Measurements from ENCODE around the gene DAPK2.
"Not testable (repeated sequence)": the region's sequence is repeated elsewhere in the genome, so short reads cannot be mapped to it uniquely, and the experiment has no call there.

The DAPK2 gene

GRCh38 chr15:63912061-63912615 is 134.1 kb downstream of the DAPK2 start:
- no peak for ATAC-seq

DNA sequence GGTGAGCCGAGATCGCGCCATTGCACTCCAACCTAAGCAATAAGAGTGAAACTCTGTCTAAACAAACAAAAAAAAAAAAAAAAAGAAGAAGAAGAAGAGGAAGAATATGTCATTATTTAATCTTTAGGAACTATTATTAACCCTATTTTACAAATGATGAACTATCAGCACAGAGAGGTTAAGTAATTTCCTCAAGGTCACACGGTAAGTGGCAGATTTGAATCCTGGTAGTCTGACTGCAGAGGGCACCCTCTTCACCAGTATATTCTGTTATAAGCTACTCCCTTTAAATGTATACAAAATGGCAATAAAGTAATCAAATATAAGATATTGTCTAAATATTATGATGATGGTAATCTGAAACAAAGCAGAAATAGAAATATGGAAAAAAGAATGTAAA is 135.1 kb downstream of the DAPK2 start:
- no peak for ATAC-seq

DNA sequence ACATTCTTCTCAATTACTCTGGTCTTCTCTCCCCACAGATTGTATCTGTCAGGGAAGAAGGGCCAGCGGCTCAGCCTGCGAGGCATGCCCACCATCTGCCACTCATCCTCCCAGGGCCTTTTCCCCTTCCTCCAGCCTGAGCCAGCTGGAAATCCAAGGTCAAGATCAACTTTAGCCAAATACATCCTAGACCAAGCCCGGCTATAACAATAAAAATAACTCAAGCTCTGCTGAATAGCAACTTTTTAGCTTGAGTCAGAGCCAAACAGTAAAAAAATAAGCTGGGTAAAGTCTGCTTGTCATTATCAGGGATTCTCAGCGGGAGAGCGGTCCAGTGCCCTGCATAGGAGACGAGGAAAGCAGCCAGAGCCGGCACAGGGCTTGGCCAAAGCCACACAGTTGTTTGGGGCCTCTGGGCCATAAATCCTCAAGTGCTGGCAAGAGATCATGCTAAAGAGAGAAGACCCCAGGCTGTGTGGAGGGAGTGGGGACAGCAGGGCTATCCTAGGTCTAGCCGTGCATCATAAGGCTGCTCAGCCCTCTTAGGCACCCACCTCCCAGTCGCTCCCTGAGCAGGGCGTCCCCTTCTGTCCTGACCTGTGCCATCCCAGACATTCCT is 136.4 kb downstream of the DAPK2 start:
- no peak for ATAC-seq

- ATAC-seq = no peak
These were observed 137.3 kb downstream of the DAPK2 start for GRCh38 chr15:63908991-63909390.

GRCh38 chr15:63908281-63908680 is 138.0 kb downstream of the DAPK2 start:
- ATAC-seq = no peak

DNA sequence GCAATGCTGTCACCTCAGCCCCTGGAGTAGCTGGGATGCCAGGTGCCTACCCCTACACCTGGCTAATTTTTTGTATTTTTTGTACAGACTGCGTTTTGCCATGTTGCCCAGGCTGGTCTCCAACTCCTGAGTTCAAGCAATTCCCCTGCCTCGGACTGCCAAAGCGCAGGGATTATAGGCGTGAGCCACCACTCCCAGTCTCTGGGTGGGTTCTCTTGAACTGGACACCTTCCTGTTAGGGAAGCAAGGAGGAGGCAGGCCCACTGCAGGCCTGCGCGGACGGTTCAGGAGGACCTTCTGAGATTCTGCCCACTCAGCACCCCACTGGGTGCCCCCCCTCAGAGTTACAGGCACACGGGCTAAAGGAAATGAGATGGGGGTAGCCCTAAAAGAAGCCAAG is 138.8 kb downstream of the DAPK2 start:
- no peak for ATAC-seq

- ATAC-seq = no peak
These were observed 140.1 kb downstream of the DAPK2 start for GRCh38 chr15:63906266-63906584.

DNA sequence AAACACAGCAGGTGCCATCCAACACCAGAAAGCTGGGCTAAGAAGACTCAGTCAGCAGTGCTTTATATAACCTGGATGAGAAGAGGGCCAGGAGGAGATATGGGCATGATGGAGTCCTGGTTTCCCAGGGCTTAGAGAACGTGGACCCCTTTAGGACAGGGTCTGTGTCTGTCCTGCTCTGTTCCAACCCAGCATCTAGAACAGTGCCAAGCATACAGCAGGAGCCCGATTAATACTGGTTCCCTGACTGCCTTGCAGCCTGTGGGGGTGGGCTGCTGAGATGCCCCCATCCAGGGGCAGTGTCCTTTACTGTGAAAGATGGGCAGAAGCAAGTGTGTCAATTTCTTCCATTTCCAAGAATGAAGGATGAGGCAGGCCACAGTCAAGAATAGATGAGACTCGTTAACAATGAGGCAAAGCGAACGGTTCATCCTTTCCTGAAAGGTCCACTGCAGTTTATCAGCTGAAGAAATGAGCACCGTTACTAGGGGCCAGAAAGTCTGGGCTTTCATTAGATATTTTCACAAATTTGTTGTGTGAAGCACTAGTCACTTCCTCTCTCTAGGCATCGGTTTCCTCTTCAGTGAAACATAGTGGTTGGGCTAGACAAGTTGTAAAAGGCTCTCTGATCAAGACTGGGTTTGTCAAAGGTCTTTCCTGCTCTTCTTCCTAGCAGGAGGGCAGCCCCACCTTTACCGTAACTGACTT is 140.6 kb downstream of the DAPK2 start:
- no peak for ATAC-seq

DNA sequence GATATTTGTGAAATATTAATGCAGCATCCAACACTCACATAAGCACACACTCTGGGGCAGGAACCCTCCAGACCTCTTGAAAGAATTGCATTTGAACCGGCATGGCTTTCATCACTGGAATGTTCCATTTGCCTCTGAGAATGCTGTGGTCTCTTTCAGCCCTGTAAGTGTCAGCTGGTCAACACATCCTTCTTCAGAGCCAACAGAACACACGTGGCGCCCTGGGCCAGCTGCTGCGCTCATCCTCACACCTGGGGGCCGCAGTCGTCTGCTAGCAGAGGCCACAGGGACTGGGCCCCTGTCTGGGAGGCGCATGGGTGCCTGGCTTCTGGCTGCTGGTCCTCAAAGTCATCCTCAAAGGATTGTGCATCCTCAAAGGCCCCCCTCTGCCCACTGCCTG is 141.2 kb downstream of the DAPK2 start:
- ATAC-seq = no peak

GRCh38 chr15:63904042-63904441 is 142.2 kb downstream of the DAPK2 start:
- ATAC-seq = no peak

GRCh38 chr15:63902671-63903035 is 143.6 kb downstream of the DAPK2 start:
- ATAC-seq = no peak

GRCh38 chr15:63901912-63902670 is 144.2 kb downstream of the DAPK2 start:
- no peak for ATAC-seq

GRCh38 chr15:63900306-63900705 is 146.0 kb downstream of the DAPK2 start:
- no peak for ATAC-seq

DNA sequence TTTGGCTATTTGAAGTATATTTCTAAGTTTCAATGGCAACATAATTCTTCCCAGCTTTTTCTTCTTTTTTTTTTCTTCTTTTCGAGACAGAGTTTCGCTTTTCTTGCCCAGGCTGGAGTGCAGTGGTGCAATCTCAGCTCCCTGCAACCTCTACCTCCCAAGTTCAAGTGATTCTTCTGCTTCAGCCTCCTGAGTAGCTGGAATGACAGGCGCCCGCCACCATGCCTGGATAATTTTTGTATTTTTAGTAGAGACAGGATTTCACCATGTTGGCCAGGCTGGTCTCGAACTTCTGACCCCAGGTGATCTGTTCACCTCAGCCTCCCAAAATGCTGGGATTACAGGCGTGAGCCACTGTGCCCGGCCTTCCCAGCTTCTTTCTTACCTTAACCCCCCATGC is 146.7 kb downstream of the DAPK2 start:
- ATAC-seq = not testable (repeated sequence)

DNA sequence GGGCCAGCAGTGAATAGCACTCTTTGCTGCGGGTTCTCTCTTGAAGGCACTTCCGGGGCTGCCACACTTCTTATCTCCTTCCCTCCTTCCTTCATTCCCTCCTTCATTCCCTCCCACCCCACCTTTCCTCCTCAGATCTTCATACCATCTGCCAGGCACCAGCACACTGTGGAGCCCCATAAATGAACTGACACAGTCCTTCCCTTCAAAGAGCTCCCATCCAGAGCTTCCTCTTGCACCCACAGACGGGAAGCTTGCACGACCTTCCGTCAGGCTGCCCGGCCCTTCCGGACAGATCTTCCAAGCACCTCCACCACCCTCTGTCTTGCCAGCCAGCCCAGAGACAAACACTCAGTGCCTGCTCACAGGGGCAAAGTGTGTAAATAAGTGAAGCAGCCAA is 147.1 kb downstream of the DAPK2 start:
- ATAC-seq = no peak

DNA sequence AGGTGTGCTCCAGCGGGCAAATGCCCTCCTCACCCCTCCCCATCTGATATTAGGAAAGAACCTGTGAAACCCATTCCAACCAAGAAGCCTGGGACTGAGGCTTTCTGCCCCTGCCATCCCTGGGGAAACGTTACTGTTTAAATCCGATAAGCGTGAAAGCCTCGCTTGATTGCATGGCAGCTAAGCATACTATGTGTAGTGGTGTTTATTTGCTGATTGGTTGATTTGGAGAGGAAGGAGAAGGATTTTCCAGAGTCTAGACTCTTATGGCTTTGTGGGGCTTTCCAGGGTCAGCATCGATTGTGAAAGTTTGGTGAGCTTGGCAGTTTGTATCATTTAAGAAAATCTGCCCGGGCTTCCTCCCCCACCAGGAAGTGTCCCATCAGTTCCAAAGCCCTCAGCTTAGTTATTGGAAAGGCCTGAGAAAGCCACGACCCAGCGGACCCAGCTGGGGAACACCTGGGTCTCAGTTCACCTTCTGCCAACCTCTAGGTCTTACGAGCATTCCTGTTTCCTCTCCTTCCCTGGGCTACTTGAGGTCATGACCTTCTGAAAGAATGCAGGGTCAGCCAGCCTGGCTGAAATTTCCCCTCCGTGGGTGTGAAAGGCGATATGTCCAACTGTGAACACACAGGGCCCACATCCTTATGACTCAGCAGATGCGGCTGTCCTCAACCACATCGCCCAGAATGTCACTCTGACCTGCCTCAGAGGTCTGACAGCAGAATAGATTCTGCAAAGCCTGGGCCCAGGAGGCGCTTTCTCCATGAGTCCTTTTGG is 149.8 kb downstream of the DAPK2 start:
- ATAC-seq = peak; percentile 36 to 53

GRCh38 chr15:63895787-63896218 is 150.5 kb downstream of the DAPK2 start:
- no peak for ATAC-seq

- ATAC-seq = no peak
These were observed 151.1 kb downstream of the DAPK2 start for GRCh38 chr15:63895194-63895593.

DNA sequence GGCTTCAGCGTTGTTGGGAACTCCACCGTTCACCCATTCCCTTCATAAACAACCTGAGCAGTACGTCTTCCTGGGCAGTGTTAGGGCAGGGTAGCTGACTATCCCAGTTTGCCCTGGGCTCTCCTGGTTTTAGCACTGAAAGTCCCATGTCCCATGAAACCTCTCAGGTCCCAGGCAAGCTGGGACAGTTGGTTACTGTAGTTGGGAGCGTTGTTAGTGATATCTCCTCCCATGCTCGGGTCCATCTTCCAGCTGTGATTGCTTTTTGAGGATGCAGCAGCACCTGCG is 151.7 kb downstream of the DAPK2 start:
- no peak for ATAC-seq

GRCh38 chr15:63893866-63894661 is 152.2 kb downstream of the DAPK2 start:
- ATAC-seq = no peak

DNA sequence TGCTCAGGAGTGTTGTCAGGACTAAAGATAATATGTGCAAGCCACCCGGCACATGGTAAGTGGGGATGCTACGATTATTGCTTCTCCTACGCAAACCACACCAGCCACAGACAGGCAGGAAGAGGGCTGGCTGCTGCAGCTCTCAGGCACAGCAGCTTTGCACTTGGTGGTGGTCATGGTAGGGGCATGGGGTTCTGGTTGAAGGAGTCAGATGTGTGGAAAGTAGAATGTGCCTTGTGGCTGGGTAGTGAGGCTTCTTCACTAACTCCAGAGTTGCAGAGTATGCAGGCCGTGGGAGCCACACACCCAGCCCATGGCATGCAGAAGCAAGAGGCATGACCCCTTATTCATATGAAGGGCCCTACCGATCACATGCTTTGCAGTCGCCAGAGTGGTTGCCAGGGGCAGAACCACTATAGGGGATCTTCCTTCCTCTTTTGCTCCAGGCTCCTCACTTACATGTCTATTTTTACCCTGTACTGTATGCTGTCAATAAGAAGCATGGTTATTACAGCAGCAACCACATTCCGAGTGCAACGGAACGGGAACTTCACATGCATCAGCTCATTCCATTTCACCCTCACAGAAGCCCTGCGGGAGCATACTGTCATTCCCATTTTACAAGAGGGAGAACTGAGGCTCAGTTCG is 153.4 kb downstream of the DAPK2 start:
- peak; percentile 84 to 86 for ATAC-seq

DNA sequence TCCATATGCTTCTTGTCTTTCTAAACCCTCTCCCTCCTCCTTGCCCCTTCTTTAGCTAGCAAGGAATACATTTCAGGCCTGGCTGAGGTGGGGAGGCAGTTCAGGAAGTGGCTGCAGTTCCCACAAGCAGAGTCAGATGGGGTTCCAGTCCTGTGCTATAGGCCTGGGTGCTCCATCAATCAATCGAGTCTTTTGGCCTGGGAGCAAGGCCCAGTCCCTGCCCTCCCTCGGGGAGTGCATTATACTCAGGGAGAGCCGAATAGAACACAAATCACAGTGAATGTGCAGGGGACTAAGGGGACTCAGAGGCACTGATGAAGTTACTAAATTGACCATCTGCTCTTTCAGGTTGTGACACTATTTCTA is 154.5 kb downstream of the DAPK2 start:
- no peak for ATAC-seq

All from activated CD4-positive, CD25-positive, alpha-beta regulatory T cell treated with anti-CD3 and anti-CD28 coated beads, Interleukin-2, amount 50 U/mL, for 24 hours (primary cell).